ENCODE results near the gene C22orf23.
"Not testable (repeated sequence)": the region's sequence is repeated elsewhere in the genome, so short reads cannot be mapped to it uniquely, and the experiment has no call there.

C22orf23 gene

GRCh38 chr22:37982151-37982785, 28.9 kb upstream of the C22orf23 start:
- DNase-seq, result no peak

GRCh38 chr22:37981282-37982011, 28.0 kb upstream of the C22orf23 start:
- no peak for DNase-seq

- DNase-seq, result no peak
Observed at GRCh38 chr22:37979782-37980181, 26.4 kb upstream of the C22orf23 start.

GRCh38 chr22:37976547-37976946, 23.1 kb upstream of the C22orf23 start:
- DNase-seq, result no peak

- not testable (repeated sequence) for DNase-seq
Observed at GRCh38 chr22:37976022-37976421, 22.6 kb upstream of the C22orf23 start.

- DNase-seq, result no peak
Observed at GRCh38 chr22:37975153-37975552, 21.8 kb upstream of the C22orf23 start.

GRCh38 chr22:37973271-37974170, 20.1 kb upstream of the C22orf23 start:
- no peak for DNase-seq

GRCh38 chr22:37972527-37972926, 19.1 kb upstream of the C22orf23 start:
- DNase-seq, result no peak

GRCh38 chr22:37971475-37972434, 18.4 kb upstream of the C22orf23 start:
- no peak for DNase-seq

- DNase-seq, result no peak
Observed at GRCh38 chr22:37970864-37971263, 17.5 kb upstream of the C22orf23 start.

- no peak for DNase-seq
Observed at GRCh38 chr22:37968452-37969251, 15.3 kb upstream of the C22orf23 start.

GRCh38 chr22:37967637-37968451, 14.4 kb upstream of the C22orf23 start:
- DNase-seq, result no peak

- no peak for DNase-seq
Observed at GRCh38 chr22:37967147-37967546, 13.7 kb upstream of the C22orf23 start.

GRCh38 chr22:37965940-37966664, 12.7 kb upstream of the C22orf23 start:
- no peak for DNase-seq

GRCh38 chr22:37961062-37961461, 7.7 kb upstream of the C22orf23 start:
- no peak for DNase-seq

- no peak for DNase-seq
Observed at GRCh38 chr22:37959231-37959825, 5.9 kb upstream of the C22orf23 start.

GRCh38 chr22:37957232-37957631, 3.8 kb upstream of the C22orf23 start:
- no peak for DNase-seq

GRCh38 chr22:37955825-37956397, 2.5 kb upstream of the C22orf23 start:
- DNase-seq, result not testable (repeated sequence)

GRCh38 chr22:37954686-37955085, 1.3 kb upstream of the C22orf23 start:
- no peak for DNase-seq
